Measurements from ENCODE around the gene GNAQ. TPM values are rescaled to one million over a fixed set of nuclear protein-coding genes. Genes with fewer than 3 reads are reported as not detected.

The GNAQ gene
- polyA plus RNA-seq, 2 of the 4 experiments (the other 2 are of a cell fraction), result 17.9 to 60.0 TPM

DNA sequence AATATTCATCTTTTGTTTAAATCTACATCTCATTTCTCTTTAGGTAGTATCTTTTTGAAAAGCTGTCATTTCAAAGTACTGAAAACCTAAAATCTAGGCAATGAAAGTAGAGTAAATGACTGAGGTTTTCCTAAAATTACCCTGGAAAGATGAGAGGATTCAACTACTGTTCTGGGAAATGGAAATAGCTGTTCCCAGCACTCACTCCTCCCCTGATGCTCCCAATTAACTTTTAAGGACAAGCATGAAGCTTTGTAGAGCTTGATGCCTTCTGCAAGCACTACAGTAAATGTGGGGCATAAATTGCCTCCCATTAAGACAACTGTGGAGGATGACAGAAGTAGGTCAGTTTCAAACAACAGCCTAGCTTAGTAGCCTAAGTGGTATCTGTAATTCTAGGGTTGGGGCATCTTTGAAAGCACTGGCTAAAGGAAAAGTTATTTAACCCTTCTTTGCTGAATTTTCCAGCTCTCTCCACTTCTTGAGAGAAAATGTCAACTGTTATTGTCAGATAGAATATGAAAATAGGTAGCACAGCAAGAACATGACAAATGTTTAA, 283.3 kb downstream of the GNAQ start:
- H3K4me3 ChIP-seq, result no peak overlapping the region
- H3K4me2 ChIP-seq, result no peak overlapping the region
- no peak overlapping the region for H3K27ac ChIP-seq
- no peak for TF ChIP-seq ZSCAN20 (CRISPR knock-in tag; IDR thresholded peaks at IDR 0.05)
- TF ChIP-seq HOXB13 (CRISPR knock-in tag; IDR thresholded peaks at IDR 0.05; ENCODE audit: low read depth), result no peak
- TF ChIP-seq CHD2 (IDR thresholded peaks at IDR 0.05; ENCODE audit: low read length, partially characterized antibody), result no peak
- no peak for TF ChIP-seq RCOR1 (IDR thresholded peaks at IDR 0.05; ENCODE audit: low read depth, low read length)
- no peak for TF ChIP-seq FOXS1 (CRISPR knock-in tag; IDR thresholded peaks at IDR 0.05)
- TF ChIP-seq, protein P1, sequence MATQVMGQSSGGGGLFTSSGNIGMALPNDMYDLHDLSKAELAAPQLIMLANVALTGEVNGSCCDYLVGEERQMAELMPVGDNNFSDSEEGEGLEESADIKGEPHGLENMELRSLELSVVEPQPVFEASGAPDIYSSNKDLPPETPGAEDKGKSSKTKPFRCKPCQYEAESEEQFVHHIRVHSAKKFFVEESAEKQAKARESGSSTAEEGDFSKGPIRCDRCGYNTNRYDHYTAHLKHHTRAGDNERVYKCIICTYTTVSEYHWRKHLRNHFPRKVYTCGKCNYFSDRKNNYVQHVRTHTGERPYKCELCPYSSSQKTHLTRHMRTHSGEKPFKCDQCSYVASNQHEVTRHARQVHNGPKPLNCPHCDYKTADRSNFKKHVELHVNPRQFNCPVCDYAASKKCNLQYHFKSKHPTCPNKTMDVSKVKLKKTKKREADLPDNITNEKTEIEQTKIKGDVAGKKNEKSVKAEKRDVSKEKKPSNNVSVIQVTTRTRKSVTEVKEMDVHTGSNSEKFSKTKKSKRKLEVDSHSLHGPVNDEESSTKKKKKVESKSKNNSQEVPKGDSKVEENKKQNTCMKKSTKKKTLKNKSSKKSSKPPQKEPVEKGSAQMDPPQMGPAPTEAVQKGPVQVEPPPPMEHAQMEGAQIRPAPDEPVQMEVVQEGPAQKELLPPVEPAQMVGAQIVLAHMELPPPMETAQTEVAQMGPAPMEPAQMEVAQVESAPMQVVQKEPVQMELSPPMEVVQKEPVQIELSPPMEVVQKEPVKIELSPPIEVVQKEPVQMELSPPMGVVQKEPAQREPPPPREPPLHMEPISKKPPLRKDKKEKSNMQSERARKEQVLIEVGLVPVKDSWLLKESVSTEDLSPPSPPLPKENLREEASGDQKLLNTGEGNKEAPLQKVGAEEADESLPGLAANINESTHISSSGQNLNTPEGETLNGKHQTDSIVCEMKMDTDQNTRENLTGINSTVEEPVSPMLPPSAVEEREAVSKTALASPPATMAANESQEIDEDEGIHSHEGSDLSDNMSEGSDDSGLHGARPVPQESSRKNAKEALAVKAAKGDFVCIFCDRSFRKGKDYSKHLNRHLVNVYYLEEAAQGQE (IDR thresholded peaks at IDR 0.05), result no peak
- TF ChIP-seq KDM5A (IDR thresholded peaks at IDR 0.05), result no peak
- TF ChIP-seq, protein P2, sequence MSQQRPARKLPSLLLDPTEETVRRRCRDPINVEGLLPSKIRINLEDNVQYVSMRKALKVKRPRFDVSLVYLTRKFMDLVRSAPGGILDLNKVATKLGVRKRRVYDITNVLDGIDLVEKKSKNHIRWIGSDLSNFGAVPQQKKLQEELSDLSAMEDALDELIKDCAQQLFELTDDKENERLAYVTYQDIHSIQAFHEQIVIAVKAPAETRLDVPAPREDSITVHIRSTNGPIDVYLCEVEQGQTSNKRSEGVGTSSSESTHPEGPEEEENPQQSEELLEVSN (IDR thresholded peaks at IDR 0.05; ENCODE audit: borderline replicate concordance, low read depth), result no peak
- TF ChIP-seq HDAC2 (IDR thresholded peaks at IDR 0.05), result no peak
- DNase-seq (ENCODE audit: low read depth in 1 of 2, low spot score in 1 of 2), result no peak
- ChIA-PET CTCF (interaction anchor here (0.5 to 12.3 kb wide), 4 partner anchors 20 to 315 kb away, joined by 3 to 161 read pairs (median 6); no protein-coding TSS in a partner anchor), POLR2A (no interaction called here)
- peaks cover 13% of the 10 kb centered on the region; the same call in 1 of the 3 replicates for H3K4me1 ChIP-seq
- no peak for FAIRE-seq
- H3K9me3 ChIP-seq, result no peaks in the 10 kb centered on the region
- no peak for ATAC-seq

DNA sequence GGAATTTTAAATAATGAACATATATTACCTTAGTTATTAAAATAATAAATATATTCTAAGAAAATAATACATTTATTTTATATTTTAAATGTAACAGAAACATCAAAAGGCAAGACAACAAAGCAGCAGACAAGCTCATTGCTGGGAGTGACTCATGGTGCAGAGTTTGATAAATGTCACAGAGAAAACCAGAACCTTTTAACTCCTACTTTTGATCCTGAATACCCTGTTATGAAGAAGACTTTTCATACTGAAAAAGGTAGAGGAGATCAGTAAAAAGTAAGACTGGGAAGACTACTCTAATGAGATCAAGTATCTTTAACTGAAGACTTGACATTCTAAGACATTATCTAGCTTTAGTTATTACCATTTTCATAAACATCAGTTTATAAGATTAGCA, 284.4 kb downstream of the GNAQ start:
- Histone ChIP-seq H3K9me3 (no peaks in the 10 kb centered on the region), H3K27ac (no peak overlapping the region), H3K4me1 (peaks cover 13% of the 10 kb centered on the region; the same call in 1 of the 3 replicates), H3K4me3 (no peak overlapping the region), H3K4me2 (no peak overlapping the region)
- ChIA-PET POLR2A (no interaction called here), CTCF (interaction anchor here (1.2 to 12.3 kb wide), 6 partner anchors 10 to 314 kb away, joined by 3 to 161 read pairs (median 6); no protein-coding TSS in a partner anchor)
- DNase-seq (ENCODE audit: low read depth in 1 of 2, low spot score in 1 of 2) (no peak), ATAC-seq (no peak), FAIRE-seq (no peak)
- TF ChIP-seq KDM1A (IDR thresholded peaks at IDR 0.05; ENCODE audit: low read depth), result no peak
- TF ChIP-seq CBX2 (IDR thresholded peaks at IDR 0.05; ENCODE audit: borderline replicate concordance, low read depth), result no peak
- TF ChIP-seq, protein P3, sequence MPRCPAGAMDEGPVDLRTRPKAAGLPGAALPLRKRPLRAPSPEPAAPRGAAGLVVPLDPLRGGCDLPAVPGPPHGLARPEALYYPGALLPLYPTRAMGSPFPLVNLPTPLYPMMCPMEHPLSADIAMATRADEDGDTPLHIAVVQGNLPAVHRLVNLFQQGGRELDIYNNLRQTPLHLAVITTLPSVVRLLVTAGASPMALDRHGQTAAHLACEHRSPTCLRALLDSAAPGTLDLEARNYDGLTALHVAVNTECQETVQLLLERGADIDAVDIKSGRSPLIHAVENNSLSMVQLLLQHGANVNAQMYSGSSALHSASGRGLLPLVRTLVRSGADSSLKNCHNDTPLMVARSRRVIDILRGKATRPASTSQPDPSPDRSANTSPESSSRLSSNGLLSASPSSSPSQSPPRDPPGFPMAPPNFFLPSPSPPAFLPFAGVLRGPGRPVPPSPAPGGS (IDR thresholded peaks at IDR 0.05), result no peak
- TF ChIP-seq POLR2A (IDR thresholded peaks at IDR 0.05; ENCODE audit: low read length), result no peak
- TF ChIP-seq, protein P4, sequence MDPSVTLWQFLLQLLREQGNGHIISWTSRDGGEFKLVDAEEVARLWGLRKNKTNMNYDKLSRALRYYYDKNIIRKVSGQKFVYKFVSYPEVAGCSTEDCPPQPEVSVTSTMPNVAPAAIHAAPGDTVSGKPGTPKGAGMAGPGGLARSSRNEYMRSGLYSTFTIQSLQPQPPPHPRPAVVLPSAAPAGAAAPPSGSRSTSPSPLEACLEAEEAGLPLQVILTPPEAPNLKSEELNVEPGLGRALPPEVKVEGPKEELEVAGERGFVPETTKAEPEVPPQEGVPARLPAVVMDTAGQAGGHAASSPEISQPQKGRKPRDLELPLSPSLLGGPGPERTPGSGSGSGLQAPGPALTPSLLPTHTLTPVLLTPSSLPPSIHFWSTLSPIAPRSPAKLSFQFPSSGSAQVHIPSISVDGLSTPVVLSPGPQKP (IDR thresholded peaks at IDR 0.05; ENCODE audit: low read depth, low read length), result no peak
- TF ChIP-seq NFE2L2 (conservative IDR thresholded peaks at IDR 0.05; ENCODE audit: low read length), result no peak
- no peak for TF ChIP-seq KDM5A (IDR thresholded peaks at IDR 0.05)
- no peak for TF ChIP-seq PHF8 (IDR thresholded peaks at IDR 0.05; ENCODE audit: borderline replicate concordance, low read depth)
- TF ChIP-seq RARB (CRISPR knock-in tag; IDR thresholded peaks at IDR 0.05), result no peak
- no peak for TF ChIP-seq EP300 (IDR thresholded peaks at IDR 0.05)
- TF ChIP-seq, protein P5, sequence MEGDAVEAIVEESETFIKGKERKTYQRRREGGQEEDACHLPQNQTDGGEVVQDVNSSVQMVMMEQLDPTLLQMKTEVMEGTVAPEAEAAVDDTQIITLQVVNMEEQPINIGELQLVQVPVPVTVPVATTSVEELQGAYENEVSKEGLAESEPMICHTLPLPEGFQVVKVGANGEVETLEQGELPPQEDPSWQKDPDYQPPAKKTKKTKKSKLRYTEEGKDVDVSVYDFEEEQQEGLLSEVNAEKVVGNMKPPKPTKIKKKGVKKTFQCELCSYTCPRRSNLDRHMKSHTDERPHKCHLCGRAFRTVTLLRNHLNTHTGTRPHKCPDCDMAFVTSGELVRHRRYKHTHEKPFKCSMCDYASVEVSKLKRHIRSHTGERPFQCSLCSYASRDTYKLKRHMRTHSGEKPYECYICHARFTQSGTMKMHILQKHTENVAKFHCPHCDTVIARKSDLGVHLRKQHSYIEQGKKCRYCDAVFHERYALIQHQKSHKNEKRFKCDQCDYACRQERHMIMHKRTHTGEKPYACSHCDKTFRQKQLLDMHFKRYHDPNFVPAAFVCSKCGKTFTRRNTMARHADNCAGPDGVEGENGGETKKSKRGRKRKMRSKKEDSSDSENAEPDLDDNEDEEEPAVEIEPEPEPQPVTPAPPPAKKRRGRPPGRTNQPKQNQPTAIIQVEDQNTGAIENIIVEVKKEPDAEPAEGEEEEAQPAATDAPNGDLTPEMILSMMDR (IDR thresholded peaks at IDR 0.05), result no peak
- no peak for TF ChIP-seq RNF2 (IDR thresholded peaks at IDR 0.05; ENCODE audit: borderline replicate concordance, low read depth)
- no peak for TF ChIP-seq GATA3 (IDR thresholded peaks at IDR 0.05; ENCODE audit: borderline replicate concordance)
- TF ChIP-seq, protein P2 (IDR thresholded peaks at IDR 0.05; ENCODE audit: borderline replicate concordance, low read depth), result no peak
- no peak for TF ChIP-seq NR3C1 (IDR thresholded peaks at IDR 0.05)
- TF ChIP-seq BHLHE40 (IDR thresholded peaks at IDR 0.05; ENCODE audit: low read depth, low read length), result no peak
- no peak for TF ChIP-seq JUN (IDR thresholded peaks at IDR 0.05)
- TF ChIP-seq ESRRA (IDR thresholded peaks at IDR 0.05; ENCODE audit: borderline replicate concordance, low read length), result no peak
- TF ChIP-seq, protein P6, sequence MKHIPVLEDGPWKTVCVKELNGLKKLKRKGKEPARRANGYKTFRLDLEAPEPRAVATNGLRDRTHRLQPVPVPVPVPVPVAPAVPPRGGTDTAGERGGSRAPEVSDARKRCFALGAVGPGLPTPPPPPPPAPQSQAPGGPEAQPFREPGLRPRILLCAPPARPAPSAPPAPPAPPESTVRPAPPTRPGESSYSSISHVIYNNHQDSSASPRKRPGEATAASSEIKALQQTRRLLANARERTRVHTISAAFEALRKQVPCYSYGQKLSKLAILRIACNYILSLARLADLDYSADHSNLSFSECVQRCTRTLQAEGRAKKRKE (CRISPR knock-in tag; IDR thresholded peaks at IDR 0.05; ENCODE audit: low read depth), result no peak
